ENCODE measurements around the gene RYR2.

- TF ChIP-seq EZH2 (IDR thresholded peaks at IDR 0.05; ENCODE audit: borderline replicate concordance) (no peak), CTCF (IDR thresholded peaks at IDR 0.05; ENCODE audit: poor library complexity) (no peak)
Measured at GRCh38 chr1:237685551-237685950, 643.6 kb downstream of the RYR2 start.

All from hepatocyte (in vitro differentiated cells).